ENCODE data around the gene FRMPD4.

The FRMPD4 gene

GRCh38 chrX:12210196-12210815 lies 72.0 kb downstream of the FRMPD4 start:
- peak in 5 of 58 donors; percentile 1 to 19 (median 4) for DNase-seq

GRCh38 chrX:12210971-12211370 lies 72.7 kb downstream of the FRMPD4 start:
- no peak for DNase-seq

GRCh38 chrX:12223650-12224049 lies 85.4 kb downstream of the FRMPD4 start:
- no peak for DNase-seq

GRCh38 chrX:12225107-12225506 lies 86.8 kb downstream of the FRMPD4 start:
- no peak for DNase-seq

GRCh38 chrX:12227412-12228041 lies 89.3 kb downstream of the FRMPD4 start:
- DNase-seq = no peak

- no peak for DNase-seq
These were observed 90.6 kb downstream of the FRMPD4 start for GRCh38 chrX:12228862-12229261.

- DNase-seq = no peak
These were observed 91.7 kb downstream of the FRMPD4 start for GRCh38 chrX:12229986-12230385.

- DNase-seq = no peak
These were observed 96.5 kb downstream of the FRMPD4 start for GRCh38 chrX:12234534-12235329.

GRCh38 chrX:12236156-12236555 lies 97.9 kb downstream of the FRMPD4 start:
- DNase-seq = no peak

GRCh38 chrX:12237131-12237530 lies 98.9 kb downstream of the FRMPD4 start:
- no peak for DNase-seq

GRCh38 chrX:12237771-12238170 lies 99.5 kb downstream of the FRMPD4 start:
- DNase-seq = no peak

- no peak for DNase-seq
These were observed 101.2 kb downstream of the FRMPD4 start for GRCh38 chrX:12239356-12240082.

GRCh38 chrX:12240491-12240890 lies 102.2 kb downstream of the FRMPD4 start:
- DNase-seq = no peak

GRCh38 chrX:12241026-12241425 lies 102.8 kb downstream of the FRMPD4 start:
- no peak for DNase-seq

- DNase-seq = no peak
These were observed 107.7 kb downstream of the FRMPD4 start for GRCh38 chrX:12245650-12246645.

GRCh38 chrX:12249997-12250396 lies 111.7 kb downstream of the FRMPD4 start:
- DNase-seq = no peak

GRCh38 chrX:12263211-12263610 lies 124.9 kb downstream of the FRMPD4 start:
- no peak for DNase-seq

- no peak for DNase-seq
These were observed 131.2 kb downstream of the FRMPD4 start for GRCh38 chrX:12269484-12269883.

- DNase-seq = no peak
These were observed 139.9 kb downstream of the FRMPD4 start for GRCh38 chrX:12278151-12278550.

- DNase-seq = no peak
These were observed 144.7 kb downstream of the FRMPD4 start for GRCh38 chrX:12282991-12283390.
